HFF-Myc (cell line): ENCODE data around the gene HTR4.

ENCODE experiments used
- DNase-seq: peaks from one replicate; pipeline ENCODE4 v3.0.0-alpha.2; 2011; ENCODE audit warnings: low read depth; ENCODE audit errors: extremely low read depth
- H3K4me3 ChIP-seq: replicated peaks from 2 replicates; pipeline ENCODE4 v1.5.1; 2011; ENCODE audit warnings: low read depth, mild to moderate bottlenecking, control low read depth, low read length
- TF ChIP-seq, protein P1 (sequence below): IDR thresholded peaks from 2 replicates; pipeline ENCODE4 v1.5.1; 2012; ENCODE audit warnings: mild to moderate bottlenecking, low read depth, low read length, control low read depth; ENCODE audit errors: missing control alignments

Gene HTR4

DNA sequence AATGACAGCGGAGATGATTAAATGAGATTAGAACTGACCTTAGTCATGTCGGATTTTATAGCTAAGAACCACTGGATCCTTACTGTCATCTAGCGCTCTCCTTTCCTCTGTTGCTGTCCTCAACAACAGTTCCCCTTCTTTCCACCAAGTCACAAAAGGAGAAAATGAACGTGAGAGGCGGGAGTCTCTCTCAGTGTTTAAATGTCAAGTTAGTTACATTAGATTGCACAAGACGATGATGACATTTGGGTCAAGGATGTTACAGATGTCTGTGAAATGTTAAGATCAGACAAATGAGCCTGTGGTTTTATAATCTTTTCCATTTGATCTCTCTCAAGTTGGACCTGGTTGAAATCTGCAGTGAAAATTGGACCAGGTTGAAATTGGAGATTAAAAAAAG lies 217.1 kb downstream of the HTR4 start:
- TF ChIP-seq, protein P1, sequence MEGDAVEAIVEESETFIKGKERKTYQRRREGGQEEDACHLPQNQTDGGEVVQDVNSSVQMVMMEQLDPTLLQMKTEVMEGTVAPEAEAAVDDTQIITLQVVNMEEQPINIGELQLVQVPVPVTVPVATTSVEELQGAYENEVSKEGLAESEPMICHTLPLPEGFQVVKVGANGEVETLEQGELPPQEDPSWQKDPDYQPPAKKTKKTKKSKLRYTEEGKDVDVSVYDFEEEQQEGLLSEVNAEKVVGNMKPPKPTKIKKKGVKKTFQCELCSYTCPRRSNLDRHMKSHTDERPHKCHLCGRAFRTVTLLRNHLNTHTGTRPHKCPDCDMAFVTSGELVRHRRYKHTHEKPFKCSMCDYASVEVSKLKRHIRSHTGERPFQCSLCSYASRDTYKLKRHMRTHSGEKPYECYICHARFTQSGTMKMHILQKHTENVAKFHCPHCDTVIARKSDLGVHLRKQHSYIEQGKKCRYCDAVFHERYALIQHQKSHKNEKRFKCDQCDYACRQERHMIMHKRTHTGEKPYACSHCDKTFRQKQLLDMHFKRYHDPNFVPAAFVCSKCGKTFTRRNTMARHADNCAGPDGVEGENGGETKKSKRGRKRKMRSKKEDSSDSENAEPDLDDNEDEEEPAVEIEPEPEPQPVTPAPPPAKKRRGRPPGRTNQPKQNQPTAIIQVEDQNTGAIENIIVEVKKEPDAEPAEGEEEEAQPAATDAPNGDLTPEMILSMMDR = no peak
- no peak overlapping the region for H3K4me3 ChIP-seq
- DNase-seq = no peak

DNA sequence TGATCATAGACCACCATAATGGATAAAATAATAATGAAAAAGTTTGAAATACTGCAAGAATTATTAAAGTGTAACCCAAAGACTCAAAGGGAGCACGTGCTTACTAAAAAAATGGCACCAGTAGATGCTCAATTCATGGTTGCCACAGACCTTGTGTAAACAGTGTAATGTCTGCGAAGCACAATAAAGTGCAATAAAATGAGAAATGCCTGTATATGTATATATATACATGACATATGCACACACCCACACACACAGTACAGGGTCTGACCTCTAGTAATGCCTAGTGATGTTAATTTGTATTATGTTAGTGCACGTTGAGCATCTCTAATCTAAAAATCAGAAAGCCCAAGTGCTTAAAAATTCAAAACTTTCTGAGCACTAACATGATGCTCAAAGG lies 218.3 kb downstream of the HTR4 start:
- TF ChIP-seq, protein P1 = no peak
- no peak overlapping the region for H3K4me3 ChIP-seq
- DNase-seq = no peak

DNA sequence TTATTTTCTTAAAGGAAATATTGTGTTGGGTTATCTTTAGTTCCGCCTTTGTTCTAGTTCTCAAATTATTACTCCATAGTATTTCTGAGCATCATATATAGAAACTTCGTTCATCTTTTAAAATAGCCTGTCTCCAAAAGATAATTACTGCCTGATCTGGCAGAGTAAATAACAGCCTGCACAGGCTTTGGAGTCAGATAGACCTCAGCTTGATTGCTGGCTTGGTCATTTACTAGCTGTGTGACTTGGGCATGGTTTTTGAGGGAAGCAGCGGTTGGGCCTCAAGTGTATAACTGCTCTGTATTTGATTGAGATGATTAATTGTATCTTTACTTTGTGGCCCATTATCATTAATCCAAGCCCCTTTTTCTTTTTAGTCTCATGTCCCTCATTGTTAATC lies 220.5 kb downstream of the HTR4 start:
- DNase-seq = no peak
- TF ChIP-seq, protein P1 = no peak
- no peak overlapping the region for H3K4me3 ChIP-seq
